HCT116 (cell line): Measurements from ENCODE around the gene RPL3. TPM values are rescaled to one million over a fixed set of nuclear protein-coding genes. Genes with fewer than 3 reads are reported as not detected.

Experiments
- ATAC-seq: fragments of 200-7000 bp; cut with Tn5 transposase; 2 replicates; pipeline ENCODE4 v1.9.1; 2020; ENCODE audit warnings: mild to moderate bottlenecking, moderate library complexity
- BruUV-seq: library from RNA; stranded (reverse); fragments of 400-500 nt; replicated peaks from 2 replicates; lab custom pipeline; 2021; lab: Mats Ljungman, UMichigan
- CTCF ChIA-PET: fragments of 300-600 bp; sonication (Branson Sonifier 250); formaldehyde crosslinking; loops from one replicate; lab custom pipeline; 2021; ENCODE audit warnings: antibody characterized with exemption; lab: Charles Lee
- POLR2A ChIA-PET: fragments of 300-600, 350-600 bp; sonication (Branson Sonifier 250); formaldehyde crosslinking; loops from one replicate; lab custom pipeline; 2021; ENCODE audit warnings: antibody characterized with exemption; lab: Charles Lee
- RAD21 ChIA-PET, 2 experiments: fragments of 300-600 bp; sonication (Branson Sonifier 250); formaldehyde crosslinking; loops; one replicate each; lab custom pipeline; 2023; ENCODE audit warnings: low total read pairs in 2 of 2; ENCODE audit not compliant: uncharacterized antibody in 2 of 2, unreplicated experiment in 2 of 2, low non-redundant PET in 1 of 2; lab: Charles Lee
- DNase-seq: peaks from one replicate; pipeline ENCODE4 v3.0.0-alpha.2; 2010; ENCODE audit warnings: low read depth, low spot score
- H2AFZ ChIP-seq: fragments of 200-600 bp; shearing (Covaris generic), sonication (generic); 2 replicates; pipeline ENCODE4 v1.6.1; 2017; ENCODE audit warnings: low read depth, mixed run types, mixed read lengths, antibody characterized with exemption, low read length; ENCODE audit not compliant: poor library complexity, severe bottlenecking
- H3K27ac ChIP-seq: 2 replicates; pipeline ENCODE4 v1.5.1; 2012; ENCODE audit warnings: low read depth, low read length
- H3K27me3 ChIP-seq: fragments of 200-600 bp; sonication (generic); 2 replicates; pipeline ENCODE4 v1.6.1; 2016; ENCODE audit warnings: mixed run types, low read length, mixed read lengths; ENCODE audit not compliant: insufficient read depth
- H3K36me3 ChIP-seq, 2 experiments: fragments of 200-500 bp in 1 of 2; fragments of 200-600 bp in 1 of 2; sonication (Bioruptor generic) in 1 of 2; sonication (generic) in 1 of 2; 2 replicates each; pipeline versions ENCODE4 v1.5.1 to v1.6.1; 2014 to 2016; ENCODE audit warnings: low read length in 2 of 2, inconsistent platforms in 1 of 2, mixed read lengths in 1 of 2, mixed run types in 1 of 2; ENCODE audit not compliant: insufficient read depth in 2 of 2, control insufficient read depth in 1 of 2
- H3K4me1 ChIP-seq, 2 experiments: fragments of 200-600 bp in 1 of 2; sonication (generic) in 1 of 2; 2 replicates each; pipeline versions ENCODE4 v1.5.1 to v1.6.1; 2012 to 2017; ENCODE audit warnings: low read length in 2 of 2, inconsistent platforms in 1 of 2, mild to moderate bottlenecking in 1 of 2, mixed read lengths in 1 of 2, mixed run types in 1 of 2, moderate library complexity in 1 of 2; ENCODE audit not compliant: insufficient read depth in 2 of 2, control insufficient read depth in 1 of 2
- H3K4me2 ChIP-seq: fragments of 200-600 bp; sonication (generic); 2 replicates; pipeline ENCODE4 v1.6.1; 2017; ENCODE audit warnings: mixed run types, low read length, mixed read lengths
- H3K4me3 ChIP-seq, 2 experiments: fragments of 200-600 bp in 1 of 2; sonication (generic) in 1 of 2; replicated peaks in 1 of 2; 2 replicates each; pipeline ENCODE4 v1.5.1; 2011 to 2016; ENCODE audit warnings: low read length in 2 of 2, control low read depth in 1 of 2, low read depth in 1 of 2, mild to moderate bottlenecking in 1 of 2, mixed read lengths in 1 of 2, mixed run types in 1 of 2
- H3K79me2 ChIP-seq: fragments of 200-600 bp; sonication (generic); 2 replicates; pipeline ENCODE4 v1.6.1; 2017; ENCODE audit warnings: mild to moderate bottlenecking, mixed run types, low read length, moderate library complexity, mixed read lengths; ENCODE audit not compliant: insufficient read depth
- H3K9ac ChIP-seq: fragments of 200-600 bp; sonication (generic); 2 replicates; pipeline ENCODE4 v1.6.1; 2016; ENCODE audit warnings: low read length, mixed read lengths
- H3K9me2 ChIP-seq: fragments of 200-600 bp; sonication (generic), shearing (Covaris generic); 2 replicates; pipeline ENCODE4 v1.6.1; 2017; ENCODE audit warnings: mixed run types, mild to moderate bottlenecking, moderate library complexity; ENCODE audit not compliant: insufficient read depth
- H3K9me3 ChIP-seq, 2 experiments: fragments of 200-500 bp in 1 of 2; fragments of 200-600 bp in 1 of 2; sonication (Bioruptor generic) in 1 of 2; sonication (generic) in 1 of 2; 2 replicates each; pipeline ENCODE4 v1.6.1; 2014 to 2017; ENCODE audit warnings: low read length in 2 of 2, mixed read lengths in 2 of 2, inconsistent platforms in 1 of 2, low read depth in 1 of 2, mild to moderate bottlenecking in 1 of 2, mixed run types in 1 of 2, moderate library complexity in 1 of 2; ENCODE audit not compliant: control insufficient read depth in 1 of 2, insufficient read depth in 1 of 2
- H4K20me1 ChIP-seq: fragments of 200-600 bp; sonication (generic), shearing (Covaris generic); 2 replicates; pipeline ENCODE4 v1.6.1; 2017; ENCODE audit warnings: mixed run types, mild to moderate bottlenecking, moderate library complexity; ENCODE audit not compliant: insufficient read depth
- ATF3 ChIP-seq: IDR thresholded peaks from 2 replicates; pipeline ENCODE4 v1.6.1; 2012
- CEBPB ChIP-seq: IDR thresholded peaks from 2 replicates; pipeline ENCODE4 v1.6.1; 2012; ENCODE audit warnings: low read depth
- EGR1 ChIP-seq: IDR thresholded peaks from 2 replicates; pipeline ENCODE4 v1.6.1; 2012; ENCODE audit warnings: low read depth
- ELF1 ChIP-seq: IDR thresholded peaks from 2 replicates; pipeline ENCODE4 v1.6.1; 2012; ENCODE audit warnings: low read depth, borderline replicate concordance
- EZH2 ChIP-seq: fragments of 200-600 bp; sonication (generic); IDR thresholded peaks from 2 replicates; pipeline ENCODE4 v1.6.1; 2017; ENCODE audit warnings: antibody characterized with exemption, mixed run types
- EZH2phosphoT487 ChIP-seq: fragments of 200-600 bp; IDR thresholded peaks from 2 replicates; pipeline ENCODE4 v1.6.1; 2018; ENCODE audit warnings: antibody characterized with exemption, borderline replicate concordance
- FOSL1 ChIP-seq: IDR thresholded peaks from 2 replicates; pipeline ENCODE4 v1.6.1; 2012; ENCODE audit warnings: low read depth
- JUND ChIP-seq: IDR thresholded peaks from 2 replicates; pipeline ENCODE4 v1.6.1; 2012
- POLR2A ChIP-seq: IDR thresholded peaks from 2 replicates; pipeline ENCODE4 v1.7.0; 2011; ENCODE audit warnings: borderline replicate concordance; ENCODE audit not compliant: insufficient read depth, insufficient read length; ENCODE audit errors: extremely low read depth
- RAD21 ChIP-seq: IDR thresholded peaks from 2 replicates; pipeline ENCODE4 v1.6.1; 2012; ENCODE audit warnings: low read depth, mild to moderate bottlenecking
- REST ChIP-seq: IDR thresholded peaks from 2 replicates; pipeline ENCODE4 v1.6.1; 2012; ENCODE audit warnings: low read depth
- SP1 ChIP-seq: IDR thresholded peaks from 2 replicates; pipeline ENCODE4 v1.6.1; 2012; ENCODE audit warnings: low read depth
- SRF ChIP-seq: IDR thresholded peaks from 2 replicates; pipeline ENCODE4 v1.6.1; 2012; ENCODE audit warnings: low read depth
- TCF7L2 ChIP-seq: IDR thresholded peaks from 2 replicates; pipeline ENCODE4 v1.7.0; 2011; ENCODE audit warnings: borderline replicate concordance, inconsistent platforms; ENCODE audit not compliant: insufficient read depth, insufficient read length; ENCODE audit errors: extremely low read depth
- YY1 ChIP-seq: IDR thresholded peaks from 2 replicates; pipeline ENCODE4 v1.6.1; 2011; ENCODE audit warnings: low read length, low read depth, moderate library complexity, mild to moderate bottlenecking; ENCODE audit not compliant: insufficient replicate concordance; ENCODE audit errors: extremely low read depth
- ZFX ChIP-seq: fragments of 450-650 bp; IDR thresholded peaks from 2 replicates; pipeline ENCODE4 v1.6.1; 2017
- intact Hi-C: fragments of 100-400 bp; cut with micrococcal nuclease; formaldehyde crosslinking; loops from 2 replicates; pipeline ENCODE4 v1.10.0; 2022
- total RNA-seq: library from RNA; stranded (reverse); gene quantifications from one replicate; pipeline ENCODE4 v1.2.1, GENCODE V29; 2021; ENCODE audit not compliant: unreplicated experiment
- TF ChIP-seq, protein P1 (sequence below), 3 experiments: fragments of 200-600 bp in 1 of 3; sonication (generic) in 1 of 3; IDR thresholded peaks in 2 of 3; conservative IDR thresholded peaks in 1 of 3; 2 replicates each; pipeline ENCODE4 v1.5.1; 2012 to 2017; ENCODE audit warnings: low read depth in 2 of 3, low read length in 2 of 3, antibody characterized with exemption in 1 of 3, borderline replicate concordance in 1 of 3, control low read depth in 1 of 3, mild to moderate bottlenecking in 1 of 3, mixed read lengths in 1 of 3, mixed run types in 1 of 3, moderate library complexity in 1 of 3; ENCODE audit not compliant: insufficient read depth in 1 of 3

RPL3 gene
- total RNA-seq, 1 experiment from 2014 or later: 2,966 TPM

DNA sequence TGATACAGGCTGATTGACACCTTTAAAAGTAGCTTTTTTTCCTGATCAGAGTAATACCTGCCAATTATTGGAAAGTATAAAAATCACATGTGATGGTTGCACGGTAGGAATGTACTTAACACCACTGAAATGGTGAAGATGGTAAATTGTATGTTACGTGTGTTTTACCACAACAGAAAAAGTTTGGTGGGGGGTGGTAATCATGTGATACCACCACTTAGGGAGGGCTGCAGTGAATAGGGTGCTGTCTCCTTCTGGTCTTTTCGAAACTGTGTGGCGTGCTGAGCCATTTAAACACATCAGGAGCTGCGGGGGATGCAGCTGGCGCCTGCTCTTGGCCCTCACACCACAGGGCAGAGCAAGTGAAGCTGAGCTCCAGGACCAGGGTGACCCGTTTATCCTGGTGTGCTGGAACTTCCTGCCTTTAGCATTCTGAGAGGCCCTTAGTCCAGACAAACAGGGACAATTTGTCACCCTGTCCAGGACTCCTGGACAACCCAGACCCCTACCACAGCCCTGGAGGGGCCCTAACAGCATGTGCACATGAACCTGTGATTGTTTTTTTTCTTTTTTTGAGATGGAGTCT, 33.0 kb upstream of the RPL3 start:
- intact Hi-C loops: no loop called here

More for the DNA sequence above, 33.0 kb upstream of the RPL3 start:
- no peaks in the 10 kb centered on the region for H3K36me3 ChIP-seq
- POLR2A ChIA-PET: interaction anchor here (1.1 to 1.6 kb wide), 2 partner anchors 33 to 41 kb away, joined by 3 to 6 read pairs; partner anchors contain the start of gene RPL3
- peaks cover 19 to 52% of the 10 kb centered on the region in 2 experiments; a peak in 3 of 4 replicates for H3K4me1 ChIP-seq
- H3K9me3 ChIP-seq: no peaks in the 10 kb centered on the region
- H3K27ac ChIP-seq: no peak overlapping the region
- no peak overlapping the region for H3K4me3 ChIP-seq
- H3K9me2 ChIP-seq: no peaks in the 10 kb centered on the region
- H3K4me2 ChIP-seq: no peak overlapping the region
- TF ChIP-seq EGR1 (no peak), EZH2phosphoT487 (no peak), JUND (no peak), POLR2A (no peak), ELF1 (no peak), ZFX (no peak), FOSL1 (no peak), SRF (no peak), EZH2 (no peak), TCF7L2 (no peak), RAD21 (no peak), SP1 (no peak), ATF3 (no peak), YY1 (no peak), CEBPB (no peak), REST (no peak)
- TF ChIP-seq, protein P1, sequence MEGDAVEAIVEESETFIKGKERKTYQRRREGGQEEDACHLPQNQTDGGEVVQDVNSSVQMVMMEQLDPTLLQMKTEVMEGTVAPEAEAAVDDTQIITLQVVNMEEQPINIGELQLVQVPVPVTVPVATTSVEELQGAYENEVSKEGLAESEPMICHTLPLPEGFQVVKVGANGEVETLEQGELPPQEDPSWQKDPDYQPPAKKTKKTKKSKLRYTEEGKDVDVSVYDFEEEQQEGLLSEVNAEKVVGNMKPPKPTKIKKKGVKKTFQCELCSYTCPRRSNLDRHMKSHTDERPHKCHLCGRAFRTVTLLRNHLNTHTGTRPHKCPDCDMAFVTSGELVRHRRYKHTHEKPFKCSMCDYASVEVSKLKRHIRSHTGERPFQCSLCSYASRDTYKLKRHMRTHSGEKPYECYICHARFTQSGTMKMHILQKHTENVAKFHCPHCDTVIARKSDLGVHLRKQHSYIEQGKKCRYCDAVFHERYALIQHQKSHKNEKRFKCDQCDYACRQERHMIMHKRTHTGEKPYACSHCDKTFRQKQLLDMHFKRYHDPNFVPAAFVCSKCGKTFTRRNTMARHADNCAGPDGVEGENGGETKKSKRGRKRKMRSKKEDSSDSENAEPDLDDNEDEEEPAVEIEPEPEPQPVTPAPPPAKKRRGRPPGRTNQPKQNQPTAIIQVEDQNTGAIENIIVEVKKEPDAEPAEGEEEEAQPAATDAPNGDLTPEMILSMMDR (IDR thresholded peaks at IDR 0.05 in 2 of 3, conservative IDR thresholded peaks at IDR 0.05 in 1 of 3; ENCODE audit: borderline replicate concordance in 1 of 3, insufficient read depth in 1 of 3, low read depth in 2 of 3, low read length in 2 of 3): no peak
- no peak overlapping the region for H2AFZ ChIP-seq
- BruUV-seq: no TSS peak
- peaks cover 5% of the 10 kb centered on the region; the same call in 1 of the 2 replicates for H3K79me2 ChIP-seq
- DNase-seq: no peak
- no peaks in the 10 kb centered on the region for H4K20me1 ChIP-seq
- CTCF ChIA-PET: interaction anchor here (1.3 kb wide), 1 partner anchor 9 kb away, joined by 3 read pairs; no protein-coding TSS in a partner anchor
- H3K27me3 ChIP-seq: no peaks in the 10 kb centered on the region
- H3K9ac ChIP-seq: no peak overlapping the region
- ATAC-seq: no peak
- RAD21 ChIA-PET: no interaction called here
